Measurements from ENCODE around the gene ADRA2C. TPM values are rescaled to one million over a fixed set of nuclear protein-coding genes. Genes with fewer than 3 reads are reported as not detected.

Gene ADRA2C
- total RNA-seq, 1 experiment from 2014 or later, result not detected

DNA sequence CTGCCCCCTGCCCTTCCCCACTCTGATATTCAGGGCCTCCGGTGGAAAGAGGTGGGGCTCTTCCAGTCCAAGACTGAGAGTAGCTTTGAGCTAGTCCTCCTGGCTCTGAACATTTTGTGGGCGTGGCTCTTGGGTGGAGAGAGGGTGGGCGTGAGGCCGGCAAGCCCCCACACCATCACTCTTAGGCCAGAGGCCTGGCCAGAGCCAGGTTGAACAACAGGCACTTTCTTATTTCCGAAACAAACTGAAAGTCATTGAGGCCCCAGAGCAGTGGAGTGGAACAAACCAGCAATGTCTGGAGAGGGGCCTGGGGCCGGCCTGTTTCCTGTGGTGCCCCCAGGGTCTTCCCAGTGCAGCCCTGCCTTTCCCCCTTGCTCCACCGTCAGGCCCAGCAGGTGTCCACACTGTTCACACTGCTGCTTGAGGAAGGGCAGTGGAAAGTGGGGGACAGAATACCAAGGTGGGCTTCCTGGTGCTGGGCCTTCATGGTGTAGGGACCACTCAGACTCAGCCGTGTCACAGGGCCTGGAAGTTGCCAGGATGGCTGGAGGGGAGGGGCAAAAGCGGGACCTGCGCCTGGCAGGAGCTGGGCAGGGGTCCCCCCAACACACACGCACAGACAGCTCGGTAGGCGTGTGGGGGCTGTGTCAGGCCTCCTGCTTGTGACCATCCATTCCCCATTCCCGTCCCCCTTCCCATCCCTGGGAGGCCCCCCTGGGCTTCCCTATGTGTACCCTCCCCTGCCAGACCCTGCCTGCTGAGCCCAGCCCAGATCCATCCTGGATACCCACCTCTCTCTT is 2.9 kb downstream of the ADRA2C start:
- intact Hi-C loops (cut with micrococcal nuclease; ENCODE audit: unreplicated experiment), result no loop called here
- no TSS peak for BruUV-seq (replicated peaks)

GRCh38 chr4:3769642-3770184 is 3.5 kb downstream of the ADRA2C start:
- no TSS peak for BruUV-seq (replicated peaks)
- H3K27me3 ChIP-seq (ENCODE audit: insufficient read depth, low read depth), result peaks cover 46% of the 10 kb centered on the region
- no peaks in the 10 kb centered on the region for H3K4me1 ChIP-seq (replicated peaks; ENCODE audit: insufficient read depth)
- no peaks in the 10 kb centered on the region for H3K36me3 ChIP-seq (ENCODE audit: low read depth)
- TF ChIP-seq, protein P1, sequence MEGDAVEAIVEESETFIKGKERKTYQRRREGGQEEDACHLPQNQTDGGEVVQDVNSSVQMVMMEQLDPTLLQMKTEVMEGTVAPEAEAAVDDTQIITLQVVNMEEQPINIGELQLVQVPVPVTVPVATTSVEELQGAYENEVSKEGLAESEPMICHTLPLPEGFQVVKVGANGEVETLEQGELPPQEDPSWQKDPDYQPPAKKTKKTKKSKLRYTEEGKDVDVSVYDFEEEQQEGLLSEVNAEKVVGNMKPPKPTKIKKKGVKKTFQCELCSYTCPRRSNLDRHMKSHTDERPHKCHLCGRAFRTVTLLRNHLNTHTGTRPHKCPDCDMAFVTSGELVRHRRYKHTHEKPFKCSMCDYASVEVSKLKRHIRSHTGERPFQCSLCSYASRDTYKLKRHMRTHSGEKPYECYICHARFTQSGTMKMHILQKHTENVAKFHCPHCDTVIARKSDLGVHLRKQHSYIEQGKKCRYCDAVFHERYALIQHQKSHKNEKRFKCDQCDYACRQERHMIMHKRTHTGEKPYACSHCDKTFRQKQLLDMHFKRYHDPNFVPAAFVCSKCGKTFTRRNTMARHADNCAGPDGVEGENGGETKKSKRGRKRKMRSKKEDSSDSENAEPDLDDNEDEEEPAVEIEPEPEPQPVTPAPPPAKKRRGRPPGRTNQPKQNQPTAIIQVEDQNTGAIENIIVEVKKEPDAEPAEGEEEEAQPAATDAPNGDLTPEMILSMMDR (conservative IDR thresholded peaks at IDR 0.05), result no peak
- TF ChIP-seq EZH2 (IDR thresholded peaks at IDR 0.05; ENCODE audit: low read depth), result no peak
- H2AFZ ChIP-seq, result no peak overlapping the region
- no peaks in the 10 kb centered on the region for H3K9me2 ChIP-seq (ENCODE audit: insufficient read depth)
- no peak overlapping the region for H3K4me2 ChIP-seq
- no peaks in the 10 kb centered on the region for H4K20me1 ChIP-seq (ENCODE audit: insufficient read depth)
- H3K4me3 ChIP-seq, result no peak overlapping the region
- no peaks in the 10 kb centered on the region for H3F3A ChIP-seq (ENCODE audit: insufficient read depth, low read depth)
- intact Hi-C loops (cut with micrococcal nuclease; ENCODE audit: unreplicated experiment), result no loop called here
- POLR2A ChIA-PET (ENCODE audit: unreplicated experiment), result no interaction called here
- CTCF ChIA-PET, result no interaction called here
- no peak for DNase-seq
- no peak overlapping the region for H3K27ac ChIP-seq
- H3K79me2 ChIP-seq (ENCODE audit: low read depth), result no peaks in the 10 kb centered on the region
- H3K9me3 ChIP-seq (ENCODE audit: insufficient read depth, low read depth), result no peaks in the 10 kb centered on the region

More for the DNA sequence above, 2.9 kb downstream of the ADRA2C start:
- Histone ChIP-seq H3K9me3 (ENCODE audit: insufficient read depth, low read depth) (no peaks in the 10 kb centered on the region), H3F3A (ENCODE audit: insufficient read depth, low read depth) (no peaks in the 10 kb centered on the region), H3K36me3 (ENCODE audit: low read depth) (no peaks in the 10 kb centered on the region), H3K9me2 (ENCODE audit: insufficient read depth) (no peaks in the 10 kb centered on the region), H3K4me1 (replicated peaks; ENCODE audit: insufficient read depth) (no peaks in the 10 kb centered on the region), H3K4me2 (no peak overlapping the region), H2AFZ (no peak overlapping the region), H4K20me1 (ENCODE audit: insufficient read depth) (no peaks in the 10 kb centered on the region), H3K4me3 (no peak overlapping the region), H3K27ac (no peak overlapping the region), H3K79me2 (ENCODE audit: low read depth) (no peaks in the 10 kb centered on the region), H3K27me3 (ENCODE audit: insufficient read depth, low read depth) (peaks cover 39% of the 10 kb centered on the region)
- DNase-seq, result no peak
- CTCF ChIA-PET, result no interaction called here
- POLR2A ChIA-PET (ENCODE audit: unreplicated experiment), result no interaction called here
- no peak for TF ChIP-seq EZH2 (IDR thresholded peaks at IDR 0.05; ENCODE audit: low read depth)
- TF ChIP-seq, protein P1 (conservative IDR thresholded peaks at IDR 0.05), result no peak

DNA sequence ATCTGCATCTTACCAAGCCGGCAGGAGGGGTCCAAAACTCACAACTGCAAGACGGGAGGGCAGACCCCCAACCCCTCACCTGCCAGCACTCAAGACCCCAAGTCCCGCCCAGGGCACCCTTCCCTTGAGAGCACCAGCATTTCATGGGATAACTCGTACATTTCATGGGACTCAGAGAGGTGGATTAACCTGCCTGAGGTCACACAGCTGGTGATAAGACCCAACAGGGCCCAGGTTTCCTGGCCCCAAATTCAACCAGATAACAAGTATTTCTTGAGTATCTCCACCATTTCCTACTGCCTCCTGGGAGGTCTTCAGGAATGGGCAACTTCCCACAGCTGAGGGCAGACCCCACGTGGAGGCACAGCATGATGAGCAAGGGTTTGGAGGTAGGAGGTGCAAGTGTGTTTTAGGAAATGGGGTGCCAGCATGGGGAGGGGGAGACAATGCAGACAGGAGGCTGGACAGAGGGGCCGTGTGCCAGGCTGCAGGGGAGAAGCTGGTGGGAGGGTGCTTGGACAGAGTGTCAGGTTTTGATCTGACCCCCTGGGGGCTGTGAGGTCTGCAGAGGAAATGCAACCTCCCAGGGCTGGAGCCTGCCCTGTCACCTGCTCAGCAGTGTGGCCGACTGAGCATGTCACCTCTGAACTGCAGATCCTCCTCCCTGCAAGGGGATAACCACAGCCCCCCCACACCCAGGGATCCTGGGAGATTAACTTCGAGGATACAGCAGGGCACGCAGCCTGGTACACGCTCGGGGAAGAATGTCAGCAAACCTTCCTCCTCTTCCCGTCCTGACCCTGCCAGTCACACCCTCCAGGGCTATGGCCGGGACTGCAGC is 4.4 kb downstream of the ADRA2C start:
- TF ChIP-seq, protein P1 (conservative IDR thresholded peaks at IDR 0.05), result no peak
- TF ChIP-seq EZH2 (IDR thresholded peaks at IDR 0.05; ENCODE audit: low read depth), result no peak
- no peak for DNase-seq
- H2AFZ ChIP-seq, result no peak overlapping the region
- no peaks in the 10 kb centered on the region for H3K9me3 ChIP-seq (ENCODE audit: insufficient read depth, low read depth)
- H3K79me2 ChIP-seq (ENCODE audit: low read depth), result no peaks in the 10 kb centered on the region
- no peaks in the 10 kb centered on the region for H3K9me2 ChIP-seq (ENCODE audit: insufficient read depth)
- no peaks in the 10 kb centered on the region for H4K20me1 ChIP-seq (ENCODE audit: insufficient read depth)
- H3K4me2 ChIP-seq, result no peak overlapping the region
- ChIA-PET POLR2A (ENCODE audit: unreplicated experiment) (no interaction called here), CTCF (no interaction called here)
- H3K4me1 ChIP-seq (replicated peaks; ENCODE audit: insufficient read depth), result no peaks in the 10 kb centered on the region
- no peaks in the 10 kb centered on the region for H3F3A ChIP-seq (ENCODE audit: insufficient read depth, low read depth)
- H3K4me3 ChIP-seq, result no peak overlapping the region
- no TSS peak for BruUV-seq (replicated peaks)
- no peak overlapping the region for H3K27ac ChIP-seq
- intact Hi-C loops (cut with micrococcal nuclease; ENCODE audit: unreplicated experiment), result no loop called here
- no peaks in the 10 kb centered on the region for H3K36me3 ChIP-seq (ENCODE audit: low read depth)
- H3K27me3 ChIP-seq (ENCODE audit: insufficient read depth, low read depth), result peaks cover 54% of the 10 kb centered on the region
